ENCODE measurements around the gene TGFB1I1. TPM values are rescaled to one million over a fixed set of nuclear protein-coding genes. Genes with fewer than 3 reads are reported as not detected.

TGFB1I1 gene
- total and polyA plus RNA-seq, 2 of the 13 experiments (the other 11 are each of a cell fraction or from before 2014, with no cell fraction given) = 0.80 to 2.9 TPM

- Histone ChIP-seq H3K4me3 (replicated peaks in 1 of 3; ENCODE audit: insufficient read depth in 1 of 3, low read depth in 2 of 3, low read length in 3 of 3) (no peak overlapping the region), H3K9me3 (ENCODE audit: low read length) (no peaks in the 10 kb centered on the region), H3K4me1 (ENCODE audit: insufficient read depth, low read length) (no peaks in the 10 kb centered on the region), H2AFZ (ENCODE audit: low read length) (no peak overlapping the region), H3K9ac (ENCODE audit: insufficient read depth, low read depth, low read length) (no peak overlapping the region), H3K4me2 (ENCODE audit: low read depth, low read length) (no peak overlapping the region), H4K20me1 (ENCODE audit: insufficient read depth, low read length) (no peaks in the 10 kb centered on the region), H3K27me3 (ENCODE audit: control insufficient read depth in 1 of 2, insufficient read depth in 2 of 2, low read length in 2 of 2) (peaks cover 0 to 19% of the 10 kb centered on the region in 2 experiments; a peak in 4 of 5 replicates), H3K36me3 (replicated peaks in 1 of 2; ENCODE audit: control insufficient read depth in 1 of 2, insufficient read depth in 2 of 2, low read length in 2 of 2) (no peaks in the 10 kb centered on the region), H3K27ac (ENCODE audit: extremely low read length, insufficient read depth, low read length) (no peak overlapping the region), H3K79me2 (ENCODE audit: insufficient read depth, low read length) (no peaks in the 10 kb centered on the region)
- DNase-seq (ENCODE audit: low spot score) = no peak
- TF ChIP-seq SMAD3 (CRISPR knock-in tag; IDR thresholded peaks at IDR 0.05) = no peak
- TF ChIP-seq SPEN (CRISPR knock-in tag; IDR thresholded peaks at IDR 0.05; ENCODE audit: low read depth) = no peak
- TF ChIP-seq PHF21A (CRISPR knock-in tag; IDR thresholded peaks at IDR 0.05) = no peak
- TF ChIP-seq ZNF329 (CRISPR knock-in tag; IDR thresholded peaks at IDR 0.05; ENCODE audit: low read depth) = no peak
- TF ChIP-seq MTA1 (CRISPR knock-in tag; IDR thresholded peaks at IDR 0.05; ENCODE audit: borderline replicate concordance) = no peak
- no peak for TF ChIP-seq ZBTB25 (CRISPR knock-in tag; IDR thresholded peaks at IDR 0.05)
- TF ChIP-seq, protein P1, sequence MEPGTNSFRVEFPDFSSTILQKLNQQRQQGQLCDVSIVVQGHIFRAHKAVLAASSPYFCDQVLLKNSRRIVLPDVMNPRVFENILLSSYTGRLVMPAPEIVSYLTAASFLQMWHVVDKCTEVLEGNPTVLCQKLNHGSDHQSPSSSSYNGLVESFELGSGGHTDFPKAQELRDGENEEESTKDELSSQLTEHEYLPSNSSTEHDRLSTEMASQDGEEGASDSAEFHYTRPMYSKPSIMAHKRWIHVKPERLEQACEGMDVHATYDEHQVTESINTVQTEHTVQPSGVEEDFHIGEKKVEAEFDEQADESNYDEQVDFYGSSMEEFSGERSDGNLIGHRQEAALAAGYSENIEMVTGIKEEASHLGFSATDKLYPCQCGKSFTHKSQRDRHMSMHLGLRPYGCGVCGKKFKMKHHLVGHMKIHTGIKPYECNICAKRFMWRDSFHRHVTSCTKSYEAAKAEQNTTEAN (CRISPR knock-in tag; conservative IDR thresholded peaks at IDR 0.05) = no peak
- TF ChIP-seq RORA (CRISPR knock-in tag; IDR thresholded peaks at IDR 0.05) = no peak
- TF ChIP-seq PLRG1 (conservative IDR thresholded peaks at IDR 0.05) = no peak
- TF ChIP-seq ZFP62 (CRISPR knock-in tag; IDR thresholded peaks at IDR 0.05) = no peak
- no peak for TF ChIP-seq SMAD1 (CRISPR knock-in tag; IDR thresholded peaks at IDR 0.05; ENCODE audit: borderline replicate concordance, low read depth)
- no peak for TF ChIP-seq ZNF614 (CRISPR knock-in tag; IDR thresholded peaks at IDR 0.05; ENCODE audit: borderline replicate concordance)
- FAIRE-seq = no peak
- in situ Hi-C loops (cut with HindIII; ENCODE audit: extremely low pct_ligation_motif_present, low pct_unique_long_range_greater_than_20kb) (loop anchor here (25.0 kb wide), 1 partner anchor 215 kb away; the partner anchor contains the start of genes PYCARD, PYDC1 and TRIM72), intact Hi-C loops (cut with micrococcal nuclease; ENCODE audit: unreplicated experiment) (no loop called here)
- POLR2A ChIA-PET = no interaction called here
- no peak for ATAC-seq
- CTCF ChIA-PET (ENCODE audit: low intra/inter-chr PET ratio, low total read pairs) = no interaction called here
- 78% methylated on average over 69 of the region's 83 CpGs for WGBS (ENCODE audit: low lambda C conversion rate)
- no TSS peak for BruUV-seq (replicated peaks)
Observed at GRCh38 chr16:31427441-31428278, 44.3 kb upstream of the TGFB1I1 start.
